Cortex of kidney (tissue), 1 donor: ENCODE data around the gene NDUFS8.

Experiments
- DNase-seq: peaks from one replicate; lab custom pipeline; 2025; lab: John Stamatoyannopoulos, UW

NDUFS8 gene

GRCh38 chr11:68016161-68016903, 14.1 kb upstream of the NDUFS8 start:
- no peak for DNase-seq

- no peak for DNase-seq
Observed at GRCh38 chr11:68016904-68017817, 13.3 kb upstream of the NDUFS8 start.

GRCh38 chr11:68017980-68018729, 12.3 kb upstream of the NDUFS8 start:
- no peak for DNase-seq

- DNase-seq, result no peak
Observed at GRCh38 chr11:68018730-68019190, 11.7 kb upstream of the NDUFS8 start.

GRCh38 chr11:68019486-68019885, 11.0 kb upstream of the NDUFS8 start:
- no peak for DNase-seq

- DNase-seq, result no peak
Observed at GRCh38 chr11:68020575-68020974, 9.9 kb upstream of the NDUFS8 start.

GRCh38 chr11:68021167-68021787, 9.2 kb upstream of the NDUFS8 start:
- DNase-seq, result no peak

- no peak for DNase-seq
Observed at GRCh38 chr11:68022531-68022930, 8.0 kb upstream of the NDUFS8 start.

- no peak for DNase-seq
Observed at GRCh38 chr11:68024508-68024907, 6.0 kb upstream of the NDUFS8 start.

- DNase-seq, result no peak
Observed at GRCh38 chr11:68025047-68025446, 5.4 kb upstream of the NDUFS8 start.

- DNase-seq, result no peak
Observed at GRCh38 chr11:68026391-68027105, 3.9 kb upstream of the NDUFS8 start.

- DNase-seq, result no peak
Observed at GRCh38 chr11:68027667-68028066, 2.8 kb upstream of the NDUFS8 start.

- DNase-seq, result no peak
Observed at GRCh38 chr11:68028802-68029545, 1.5 kb upstream of the NDUFS8 start.

- no peak for DNase-seq
Observed at GRCh38 chr11:68031144-68031464, 623 bp downstream of the NDUFS8 start.

GRCh38 chr11:68032003-68032402, 1.5 kb downstream of the NDUFS8 start:
- DNase-seq, result no peak

GRCh38 chr11:68032997-68033707, 2.7 kb downstream of the NDUFS8 start:
- DNase-seq, result no peak

GRCh38 chr11:68033708-68034045, 3.2 kb downstream of the NDUFS8 start:
- DNase-seq, result no peak

- DNase-seq, result no peak
Observed at GRCh38 chr11:68035266-68035876, 4.9 kb downstream of the NDUFS8 start.

GRCh38 chr11:68036141-68036716, 5.7 kb downstream of the NDUFS8 start:
- no peak for DNase-seq
